GM21825 (cell line): ENCODE data around the gene WFDC12.
"Not testable (repeated sequence)": the region's sequence is repeated elsewhere in the genome, so short reads cannot be mapped to it uniquely, and the experiment has no call there.

Experiments used
- ATAC-seq: cut with Tn5 transposase; IDR thresholded peaks from one replicate; pipeline ENCODE4 v1.9.1; 2021; ENCODE audit warnings: mild to moderate bottlenecking, moderate library complexity; ENCODE audit not compliant: unreplicated experiment

The WFDC12 gene, protein sequence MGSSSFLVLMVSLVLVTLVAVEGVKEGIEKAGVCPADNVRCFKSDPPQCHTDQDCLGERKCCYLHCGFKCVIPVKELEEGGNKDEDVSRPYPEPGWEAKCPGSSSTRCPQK

DNA sequence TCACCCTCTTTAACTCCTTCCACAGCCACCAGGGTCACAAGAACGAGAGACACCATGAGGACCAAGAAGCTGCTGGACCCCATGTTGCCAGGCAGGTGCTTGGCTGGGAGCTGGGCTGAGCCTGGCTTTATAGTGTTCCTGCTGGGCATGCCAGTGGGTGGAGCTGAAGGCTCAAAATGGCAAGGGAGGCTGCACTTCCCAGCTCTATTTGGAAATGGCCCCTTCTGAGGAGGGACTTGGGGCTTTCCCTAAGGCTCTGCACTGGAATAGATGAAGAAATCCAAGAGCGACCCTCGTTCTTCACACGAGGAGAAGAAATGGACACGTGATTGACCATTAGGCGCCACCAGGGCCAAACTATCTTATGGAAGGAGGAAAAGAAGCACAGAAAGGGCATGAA, at the start of gene WFDC12:
Gene WFDC12 (minus strand): TSS at position 101 of the 400 bp plus-strand sequence. CDS start 18 bp downstream, at position 83.
- no peak for ATAC-seq

DNA sequence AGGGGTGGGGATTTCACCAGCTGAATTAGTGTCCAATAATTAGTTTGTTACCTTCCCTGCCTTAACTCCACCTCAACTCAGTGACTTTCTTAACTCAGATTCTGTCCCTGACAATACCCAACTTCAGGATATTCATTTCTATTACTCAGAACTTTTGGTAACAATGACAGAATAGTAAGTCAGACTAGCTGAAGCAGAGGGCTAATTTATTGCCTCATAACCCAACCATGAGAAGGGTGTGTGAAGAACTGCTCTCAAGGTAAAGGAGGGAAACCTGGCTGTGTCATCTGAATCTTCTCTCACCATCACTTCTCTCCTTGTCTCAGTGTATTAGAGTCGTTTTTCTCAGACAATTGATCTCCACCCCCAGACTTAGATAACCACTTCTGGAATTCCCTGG, 49.3 kb upstream of the WFDC12 start:
- ATAC-seq, result no peak

DNA sequence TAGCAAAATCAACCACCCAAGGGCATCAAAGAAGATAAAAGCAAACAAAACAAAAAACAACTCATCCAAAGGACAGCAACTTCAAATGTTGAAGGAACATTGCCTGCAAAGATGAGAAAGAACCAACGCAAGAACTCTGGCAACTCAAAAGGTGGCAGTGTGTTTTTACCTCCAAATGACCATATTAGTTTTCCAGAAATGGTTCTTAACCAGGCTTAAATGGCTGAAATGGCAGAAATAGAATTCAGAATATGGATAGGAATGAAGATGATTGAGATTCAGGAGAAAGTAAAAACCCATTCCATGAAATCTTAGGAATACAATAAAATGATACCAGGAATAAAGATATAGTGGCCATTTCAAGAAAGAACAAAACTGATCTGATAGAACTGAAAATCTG, 40.6 kb upstream of the WFDC12 start:
- no peak for ATAC-seq

DNA sequence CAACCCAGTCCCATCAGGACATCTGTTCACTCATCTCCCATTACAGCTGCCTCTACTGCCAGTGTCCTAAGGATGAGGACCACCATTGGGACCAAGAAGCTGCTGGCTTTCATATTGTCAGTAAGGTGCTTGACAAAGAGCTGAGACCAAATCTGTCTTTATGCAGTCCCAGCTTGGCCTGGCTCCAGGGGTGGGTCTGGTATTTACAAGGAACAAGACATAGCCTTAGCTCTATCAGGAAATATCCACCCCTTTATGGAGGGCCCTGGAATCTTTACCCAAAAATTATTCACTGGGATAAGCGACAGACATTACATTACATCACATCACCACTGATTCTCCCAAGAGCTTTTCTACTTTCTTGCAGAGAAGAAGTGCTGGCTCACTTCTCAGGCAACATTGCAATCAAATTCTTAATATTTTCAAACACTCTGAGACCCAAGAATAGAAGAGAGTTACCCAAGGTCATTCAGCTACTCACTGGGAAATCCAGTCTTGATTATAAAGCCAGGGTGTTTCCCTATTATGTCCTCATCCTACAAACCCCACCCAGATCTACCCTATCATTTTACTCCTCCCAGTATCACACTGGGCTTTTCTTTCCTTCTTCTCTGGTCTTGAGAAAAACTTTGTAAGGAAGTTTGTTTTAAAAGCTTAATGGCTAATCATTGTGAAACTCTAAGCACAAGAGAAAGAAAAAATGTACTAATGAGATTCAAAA, 39.0 kb upstream of the WFDC12 start:
- ATAC-seq, result no peak

DNA sequence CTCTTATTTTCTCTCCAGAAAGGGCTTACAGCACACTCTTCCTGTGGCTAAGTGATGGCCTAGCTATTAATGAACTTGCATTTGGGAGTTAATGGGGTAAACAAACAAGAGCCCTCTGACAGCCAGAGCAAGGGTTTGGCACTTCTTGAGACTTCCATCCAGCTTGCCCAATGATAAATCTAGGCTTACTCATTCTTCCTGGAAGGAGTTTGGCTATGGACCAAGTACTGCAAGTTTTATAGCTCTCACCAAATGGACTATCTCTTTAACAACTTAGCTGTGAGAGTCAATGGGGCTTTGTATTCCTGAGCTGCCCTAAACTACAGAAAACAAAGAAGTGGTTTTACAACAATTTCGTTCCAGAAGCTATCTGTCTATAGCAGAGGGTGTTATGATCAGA, 33.7 kb upstream of the WFDC12 start:
- ATAC-seq, result no peak

DNA sequence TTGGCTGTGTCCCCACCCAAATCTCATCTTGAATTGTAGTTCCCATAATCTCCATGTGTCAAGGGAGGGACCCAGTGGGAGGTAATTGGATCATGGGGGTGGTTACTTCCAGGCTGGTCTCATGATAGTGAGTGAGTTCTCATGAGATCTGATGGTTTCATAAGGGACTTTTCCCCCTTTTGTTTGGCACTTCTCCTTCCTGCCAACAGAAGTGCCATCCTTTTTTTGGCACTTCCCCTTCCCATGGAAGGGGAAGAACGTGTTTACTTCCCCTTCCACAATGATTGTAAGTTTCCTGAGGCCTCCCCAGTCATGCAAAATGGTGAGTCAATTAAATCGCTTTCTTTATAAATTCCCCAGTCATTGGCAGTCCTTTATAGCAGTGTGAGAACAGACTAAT, 32.4 kb upstream of the WFDC12 start:
- ATAC-seq, result no peak

DNA sequence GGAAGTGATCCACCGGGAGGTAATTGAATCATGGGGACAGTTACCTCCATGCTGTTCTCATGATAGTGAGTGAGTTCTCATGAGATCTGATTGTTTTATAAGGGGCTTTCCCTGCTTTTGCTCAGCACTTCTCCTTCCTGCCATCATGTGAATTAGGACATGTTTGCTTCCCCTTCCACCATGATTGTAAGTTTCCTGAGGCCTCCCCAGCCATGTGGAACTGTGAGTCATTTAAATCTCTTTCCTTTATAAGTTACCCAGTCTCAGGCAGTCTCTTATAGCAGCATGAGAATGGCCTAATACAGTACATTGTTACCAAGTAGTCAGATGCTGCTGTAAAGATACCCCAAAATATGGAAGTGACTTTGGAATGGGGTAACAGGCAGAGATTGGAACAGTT, 30.5 kb upstream of the WFDC12 start:
- ATAC-seq, result not testable (repeated sequence)

DNA sequence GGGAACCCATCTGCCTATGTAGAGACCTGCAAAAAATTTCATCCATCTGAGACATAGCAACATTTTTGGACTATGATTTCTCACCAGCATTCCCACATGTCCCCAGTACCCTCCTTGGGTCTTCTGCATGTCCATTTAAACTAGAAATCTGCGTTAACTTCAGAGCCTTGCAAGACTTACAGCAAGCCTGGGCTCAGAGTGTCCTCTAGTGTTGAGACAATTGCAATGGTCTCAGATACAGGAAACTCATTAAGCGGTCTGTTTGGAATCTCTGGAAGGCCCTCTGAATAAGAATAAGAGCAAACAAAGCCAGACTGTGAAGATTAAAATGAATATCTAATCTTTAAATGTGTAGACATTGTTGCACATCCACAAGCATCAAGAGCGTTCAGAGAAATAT, 29.9 kb upstream of the WFDC12 start:
- no peak for ATAC-seq

DNA sequence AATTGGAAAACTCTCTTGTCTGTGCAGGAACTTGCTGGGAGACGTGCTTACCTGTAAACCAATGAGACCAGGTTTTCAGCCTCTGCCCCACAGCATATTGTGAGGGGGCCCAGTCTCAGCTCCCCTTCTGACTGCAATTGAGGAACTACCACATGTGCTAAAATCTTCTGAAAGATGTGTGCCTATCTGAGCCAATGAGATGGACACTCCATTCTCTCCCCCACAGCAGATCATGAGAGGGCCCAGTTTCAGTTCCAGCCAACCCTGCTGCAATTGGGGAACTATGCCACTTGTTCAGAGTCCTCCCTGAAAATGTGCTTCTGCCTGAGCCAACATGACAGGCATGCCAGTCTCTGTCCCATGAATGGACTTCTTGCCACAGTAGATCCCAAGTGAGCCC, 29.5 kb upstream of the WFDC12 start:
- ATAC-seq, result no peak

DNA sequence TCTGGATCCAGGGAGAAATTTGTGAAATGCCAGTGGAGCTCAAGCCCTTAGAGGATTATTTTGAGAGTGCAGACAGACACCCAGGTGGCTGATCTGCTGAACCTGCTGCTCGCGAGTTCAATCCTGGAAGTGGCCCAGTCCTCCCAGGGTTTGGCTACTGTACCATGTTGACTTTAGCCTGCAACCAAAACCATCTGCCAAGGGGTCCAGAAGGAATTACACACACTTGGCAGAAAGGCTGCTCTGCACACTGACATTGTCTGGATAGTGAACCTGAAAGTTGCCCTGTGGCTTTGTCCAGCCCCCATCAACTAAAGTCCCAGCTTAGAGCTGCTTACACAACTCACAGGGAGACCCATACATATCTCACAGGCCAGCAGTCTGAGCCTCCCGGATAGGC, 28.9 kb upstream of the WFDC12 start:
- no peak for ATAC-seq

DNA sequence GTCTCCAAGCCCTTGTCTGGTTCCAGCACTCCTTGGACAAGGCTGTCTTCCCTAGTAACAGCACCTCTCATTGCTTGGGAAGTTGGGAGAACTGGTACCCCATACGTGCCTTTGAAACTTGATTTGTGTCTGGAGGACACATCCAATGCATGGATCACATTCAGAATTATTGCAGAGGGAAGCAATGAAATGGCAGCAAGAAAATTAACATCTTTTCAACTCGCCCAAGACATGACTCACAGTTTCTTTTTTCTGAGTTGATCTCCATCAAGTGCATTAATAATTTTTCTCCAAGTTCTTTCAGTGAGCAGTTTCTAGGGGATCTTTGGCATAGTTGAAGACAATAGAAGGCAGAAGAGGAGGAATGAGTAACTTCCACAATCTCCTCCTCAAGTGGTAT, 28.1 kb upstream of the WFDC12 start:
- no peak for ATAC-seq

DNA sequence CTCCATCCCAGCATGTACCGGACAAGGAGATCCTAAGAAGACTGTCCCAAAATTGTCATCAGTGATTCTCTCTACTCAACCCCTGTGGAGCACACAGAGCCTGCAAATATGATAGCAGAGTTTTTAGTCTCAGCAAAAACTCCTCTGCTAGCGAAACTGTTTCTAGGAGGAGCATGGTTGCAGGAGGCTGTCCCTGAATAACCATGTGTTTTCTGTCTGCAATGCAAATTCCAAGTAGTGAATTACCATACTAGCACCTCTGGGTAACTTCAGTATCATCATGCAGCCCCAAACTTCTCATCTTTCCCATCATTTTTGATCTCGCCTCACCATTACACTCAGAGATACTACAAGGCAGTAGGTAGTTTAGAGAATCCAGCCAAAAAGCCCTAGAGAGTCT, 24.8 kb upstream of the WFDC12 start:
- ATAC-seq, result no peak

DNA sequence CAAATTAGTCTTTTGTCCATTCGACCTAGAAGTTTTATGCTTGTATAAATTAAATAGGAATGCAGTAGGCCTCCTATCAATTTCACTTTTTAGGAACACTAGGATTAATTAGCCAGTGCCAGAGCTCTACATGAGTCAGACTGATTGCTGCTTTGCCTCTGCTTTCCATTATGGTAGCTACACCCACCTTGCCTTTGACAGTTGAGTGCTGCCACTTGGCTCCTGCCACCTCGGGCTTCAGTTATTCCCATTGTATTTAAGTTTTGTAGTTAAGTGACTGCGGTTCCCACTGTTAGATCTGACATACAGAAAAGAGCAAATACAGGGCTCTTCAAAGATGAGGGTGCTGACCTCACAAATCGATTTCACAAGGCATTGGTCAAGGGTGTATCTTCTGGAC, 16.6 kb upstream of the WFDC12 start:
- no peak for ATAC-seq

DNA sequence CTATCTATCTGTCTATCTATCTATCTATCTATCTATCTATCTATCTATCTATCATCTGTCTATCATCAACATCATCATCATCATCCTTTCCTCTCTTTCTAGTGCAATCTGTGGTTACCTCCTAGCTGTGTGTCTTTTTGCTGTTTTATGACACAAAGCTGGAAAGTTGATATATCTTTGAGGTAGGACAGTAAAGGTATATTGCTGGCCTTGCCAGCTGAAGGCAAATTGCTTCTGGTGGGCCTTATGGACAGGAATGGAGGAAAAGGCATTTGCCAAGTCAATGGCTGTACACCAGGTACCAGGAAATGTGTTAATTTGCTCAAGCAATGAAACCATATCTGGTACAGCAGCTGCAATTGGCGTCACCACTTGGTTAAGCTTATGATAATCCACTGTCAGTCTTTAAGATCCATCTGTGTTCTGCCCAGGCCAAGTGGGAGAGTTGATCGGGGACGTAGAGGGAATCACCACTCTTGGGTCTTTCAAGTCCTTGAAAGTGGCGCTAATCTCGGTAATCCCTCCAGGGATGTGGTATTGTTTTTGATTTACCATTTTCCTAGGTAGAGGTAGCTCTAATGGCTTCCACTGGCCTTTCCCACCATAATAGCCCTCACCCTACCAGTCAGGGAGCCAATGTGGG, 15.6 kb upstream of the WFDC12 start:
- ATAC-seq, result not testable (repeated sequence)

DNA sequence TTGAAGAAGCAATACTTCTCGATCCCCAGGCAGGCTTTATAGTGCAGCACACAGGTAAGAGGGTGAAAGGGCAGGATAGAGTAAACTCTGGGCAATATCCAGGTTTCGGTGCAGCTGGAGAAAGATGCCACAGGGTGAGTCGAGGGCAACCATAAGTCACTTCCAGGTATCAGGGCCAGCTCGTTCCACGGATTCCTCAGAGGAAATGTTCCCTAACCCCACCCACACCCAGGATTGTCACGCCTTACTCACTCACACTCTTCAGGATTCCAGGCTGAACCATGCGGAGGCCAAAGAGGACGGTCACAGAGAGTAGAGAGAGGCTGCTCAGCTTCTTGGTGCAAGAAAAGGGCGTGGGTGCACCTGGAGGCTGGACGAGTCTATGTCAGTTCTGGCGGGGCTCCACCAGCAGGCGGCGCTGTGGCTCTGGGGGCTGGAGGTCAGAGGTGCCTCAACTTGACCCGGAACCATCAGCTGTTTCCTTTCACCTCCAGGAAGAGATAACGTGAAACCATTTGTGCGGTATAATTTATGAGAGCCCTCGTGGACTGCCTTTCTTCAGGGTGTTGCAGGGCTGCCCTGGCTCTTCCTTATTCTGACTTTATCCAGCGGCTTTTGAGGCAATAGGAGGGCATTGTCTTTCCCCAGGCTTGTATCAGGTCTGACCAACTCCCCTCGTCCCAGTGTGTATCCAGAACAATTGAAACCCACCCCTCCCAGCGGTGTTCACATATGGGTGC, 14.5 kb upstream of the WFDC12 start:
- ATAC-seq, result no peak

DNA sequence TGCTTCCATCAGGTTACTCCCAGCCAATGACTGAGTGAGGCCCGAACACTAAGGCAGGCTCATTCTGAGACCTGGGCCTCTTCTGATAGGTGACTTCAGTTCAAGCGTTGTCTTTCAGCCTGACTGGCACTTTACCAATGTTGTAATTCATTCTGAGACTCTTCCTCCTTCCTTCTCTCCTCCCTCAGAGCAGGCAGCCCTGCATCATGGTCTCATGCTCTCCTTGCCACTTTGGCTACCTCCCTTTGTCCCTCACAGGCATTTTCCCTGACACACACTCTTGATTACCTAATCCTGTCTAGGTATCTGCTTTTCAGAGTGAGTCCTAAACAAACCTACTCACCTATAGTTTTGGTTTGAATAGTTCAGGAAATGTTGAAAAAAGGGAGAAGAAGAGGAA, 12.6 kb upstream of the WFDC12 start:
- ATAC-seq, result no peak

DNA sequence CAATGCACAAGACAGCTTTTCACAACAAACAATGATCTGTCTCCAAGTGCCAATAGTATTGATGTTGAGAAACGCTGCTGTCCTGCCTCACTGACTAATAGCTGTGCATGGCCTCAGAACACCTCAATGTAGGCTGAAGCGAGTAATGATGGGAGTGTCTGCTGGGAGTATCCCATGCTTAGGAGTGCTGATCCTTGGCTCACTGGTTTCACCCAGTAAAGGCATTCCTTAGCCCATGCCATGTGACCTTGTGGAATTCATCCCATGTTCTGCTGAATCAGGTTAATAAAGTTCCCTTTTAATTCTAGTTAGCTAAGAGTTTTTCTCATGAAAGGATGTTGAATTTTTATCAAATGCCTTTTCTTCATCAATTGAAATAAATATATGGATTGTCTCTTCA, 3.8 kb upstream of the WFDC12 start:
- no peak for ATAC-seq

DNA sequence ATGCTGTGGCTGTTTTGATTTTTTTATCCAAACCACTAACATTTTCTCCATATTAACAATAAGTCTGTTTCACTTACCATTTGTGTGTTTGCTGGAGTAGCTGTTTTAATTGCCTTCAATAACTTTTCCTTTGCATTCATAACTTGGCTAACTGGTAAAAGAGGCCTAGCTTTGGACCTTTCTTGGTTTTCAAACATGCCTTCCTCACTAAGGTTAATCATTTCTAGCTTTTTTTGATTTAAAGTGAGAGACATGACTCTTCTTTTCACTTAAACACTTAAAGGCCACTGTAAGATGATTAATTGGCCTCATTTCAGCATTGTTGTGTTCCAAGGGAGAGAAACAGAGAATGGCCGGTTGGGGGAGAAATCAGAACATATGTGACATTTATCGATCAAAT, 2.9 kb downstream of the WFDC12 start:
- no peak for ATAC-seq

DNA sequence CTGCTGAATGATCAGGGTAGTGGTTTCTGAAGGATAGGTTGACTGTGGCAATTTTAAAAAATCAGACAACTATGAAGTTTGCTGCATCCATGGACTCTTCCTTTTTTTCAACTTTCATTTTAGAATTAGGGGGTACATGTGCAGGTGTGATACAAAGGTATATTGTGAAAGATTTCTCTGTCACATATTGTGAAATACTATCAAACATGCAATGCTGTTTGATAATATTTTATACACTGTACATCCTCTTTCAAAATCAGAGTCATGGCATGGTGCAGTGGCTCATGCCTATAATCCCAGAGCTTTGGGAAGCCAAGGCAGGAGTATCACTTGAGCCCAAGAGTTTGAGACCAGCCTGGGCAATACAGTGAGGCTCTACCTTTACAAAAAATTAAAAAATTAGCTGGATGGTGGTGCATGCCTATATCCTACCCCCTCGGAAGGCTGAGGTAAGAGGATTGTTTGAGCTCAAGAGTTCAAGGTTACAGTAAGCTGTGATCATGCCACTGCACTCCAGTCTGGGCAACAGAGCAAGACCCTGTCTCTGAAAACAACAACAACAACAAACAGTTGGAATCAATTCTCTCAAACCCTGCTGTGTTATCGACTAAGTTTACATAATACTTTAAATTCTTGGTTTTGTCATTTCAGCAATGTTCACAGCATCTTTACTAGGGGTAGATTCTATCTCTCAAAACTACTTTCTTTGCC, 4.6 kb downstream of the WFDC12 start:
- no peak for ATAC-seq

DNA sequence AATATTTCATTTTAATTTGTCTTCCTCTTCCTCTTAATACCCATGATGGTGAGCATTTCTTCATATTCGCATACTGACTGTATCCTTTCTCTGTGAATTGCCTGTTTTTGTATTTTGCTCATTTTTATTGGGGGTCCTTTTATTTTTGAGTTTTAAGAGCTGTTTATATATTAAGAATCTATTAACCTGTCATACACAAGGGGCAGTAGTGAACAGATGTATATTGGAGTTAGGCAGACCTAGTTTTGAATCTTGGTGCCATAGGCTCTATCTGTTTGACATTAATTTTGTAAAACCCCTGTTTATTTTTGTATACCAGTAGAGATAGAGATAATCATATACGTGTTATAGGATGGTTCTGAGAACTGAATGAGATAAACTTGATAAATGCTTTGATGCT, 6.2 kb downstream of the WFDC12 start:
- no peak for ATAC-seq

DNA sequence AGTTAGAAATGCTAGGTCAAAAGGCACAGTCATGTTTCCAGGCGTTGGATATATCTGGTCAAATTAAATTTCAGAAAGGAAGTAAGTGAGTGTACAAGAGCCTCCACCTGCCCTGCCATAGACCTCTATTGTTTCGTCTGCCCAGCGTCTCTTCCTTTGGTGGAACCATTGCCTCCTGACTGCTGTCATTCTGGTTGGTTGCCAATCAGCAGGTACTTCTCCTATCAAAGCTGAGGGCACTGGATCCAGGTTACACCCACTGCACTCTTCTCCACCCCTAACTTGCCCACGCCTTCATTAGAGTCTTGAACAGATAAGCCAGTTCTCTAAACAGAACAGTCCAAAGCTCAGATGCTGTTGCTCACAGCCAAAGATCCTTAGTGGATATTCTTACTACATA, 6.7 kb downstream of the WFDC12 start:
- no peak for ATAC-seq
